ENCODE data around the gene FMN1. TPM values are rescaled to one million over a fixed set of nuclear protein-coding genes. Genes with fewer than 3 reads are reported as not detected.

Gene FMN1
- polyA plus RNA-seq, 2 of the 4 experiments (the other 2 are of a cell fraction), result 0.53 to 2.2 TPM

DNA sequence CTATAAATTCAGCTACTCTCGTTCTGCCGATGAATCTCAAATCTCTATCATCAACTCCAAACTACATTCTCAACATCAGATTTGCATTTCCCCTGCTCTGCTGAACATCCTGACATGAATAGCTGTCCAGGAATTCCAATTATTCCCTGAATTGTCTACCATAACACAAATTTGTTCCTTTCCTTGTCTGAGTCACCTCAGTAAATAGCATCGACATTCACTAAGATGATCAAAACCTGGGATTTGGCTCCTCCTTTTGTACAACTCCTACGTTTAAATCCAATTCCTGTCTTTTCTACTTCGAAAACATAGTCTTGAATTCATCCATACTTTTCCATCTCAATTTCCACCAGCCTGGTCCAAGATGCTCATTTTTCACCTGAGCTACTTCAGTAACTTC lies 369.7 kb downstream of the FMN1 start (continued):
- TF ChIP-seq, protein P1, sequence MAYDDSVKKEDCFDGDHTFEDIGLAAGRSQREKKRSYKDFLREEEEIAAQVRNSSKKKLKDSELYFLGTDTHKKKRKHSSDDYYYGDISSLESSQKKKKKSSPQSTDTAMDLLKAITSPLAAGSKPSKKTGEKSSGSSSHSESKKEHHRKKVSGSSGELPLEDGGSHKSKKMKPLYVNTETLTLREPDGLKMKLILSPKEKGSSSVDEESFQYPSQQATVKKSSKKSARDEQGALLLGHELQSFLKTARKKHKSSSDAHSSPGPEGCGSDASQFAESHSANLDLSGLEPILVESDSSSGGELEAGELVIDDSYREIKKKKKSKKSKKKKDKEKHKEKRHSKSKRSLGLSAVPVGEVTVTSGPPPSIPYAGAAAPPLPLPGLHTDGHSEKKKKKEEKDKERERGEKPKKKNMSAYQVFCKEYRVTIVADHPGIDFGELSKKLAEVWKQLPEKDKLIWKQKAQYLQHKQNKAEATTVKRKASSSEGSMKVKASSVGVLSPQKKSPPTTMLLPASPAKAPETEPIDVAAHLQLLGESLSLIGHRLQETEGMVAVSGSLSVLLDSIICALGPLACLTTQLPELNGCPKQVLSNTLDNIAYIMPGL (CRISPR knock-in tag; IDR thresholded peaks at IDR 0.05; ENCODE audit: borderline replicate concordance), result no peak
- TF ChIP-seq HOXB13 (CRISPR knock-in tag; IDR thresholded peaks at IDR 0.05; ENCODE audit: low read depth) (no peak), NFE2L2 (conservative IDR thresholded peaks at IDR 0.05; ENCODE audit: low read length) (no peak), FOSB (CRISPR knock-in tag; IDR thresholded peaks at IDR 0.05) (no peak), NR3C1 (IDR thresholded peaks at IDR 0.05) (no peak), PHF8 (IDR thresholded peaks at IDR 0.05; ENCODE audit: borderline replicate concordance, low read depth) (no peak), BHLHE40 (IDR thresholded peaks at IDR 0.05; ENCODE audit: low read depth, low read length) (no peak), MYC (IDR thresholded peaks at IDR 0.05; ENCODE audit: borderline replicate concordance, low read length) (no peak), RARB (CRISPR knock-in tag; IDR thresholded peaks at IDR 0.05) (no peak), HOXB5 (CRISPR knock-in tag; IDR thresholded peaks at IDR 0.05) (no peak), KDM5A (IDR thresholded peaks at IDR 0.05) (no peak), FOXS1 (CRISPR knock-in tag; IDR thresholded peaks at IDR 0.05) (no peak), FOSL2 (IDR thresholded peaks at IDR 0.05) (peak; percentile 97), FOSL2 (CRISPR knock-in tag; IDR thresholded peaks at IDR 0.05) (peak; percentile 98), POLR2AphosphoS2 (conservative IDR thresholded peaks at IDR 0.05; ENCODE audit: low read length) (no peak), SREBF2 (IDR thresholded peaks at IDR 0.05) (no peak), EP300 (IDR thresholded peaks at IDR 0.05) (peak; percentile 80 to 84; a peak in 4 of 5 replicates), ZC3H11A (IDR thresholded peaks at IDR 0.05) (no peak), CHD2 (IDR thresholded peaks at IDR 0.05; ENCODE audit: low read length, partially characterized antibody) (no peak), HDAC2 (IDR thresholded peaks at IDR 0.05) (no peak)
- TF ChIP-seq, protein P2, sequence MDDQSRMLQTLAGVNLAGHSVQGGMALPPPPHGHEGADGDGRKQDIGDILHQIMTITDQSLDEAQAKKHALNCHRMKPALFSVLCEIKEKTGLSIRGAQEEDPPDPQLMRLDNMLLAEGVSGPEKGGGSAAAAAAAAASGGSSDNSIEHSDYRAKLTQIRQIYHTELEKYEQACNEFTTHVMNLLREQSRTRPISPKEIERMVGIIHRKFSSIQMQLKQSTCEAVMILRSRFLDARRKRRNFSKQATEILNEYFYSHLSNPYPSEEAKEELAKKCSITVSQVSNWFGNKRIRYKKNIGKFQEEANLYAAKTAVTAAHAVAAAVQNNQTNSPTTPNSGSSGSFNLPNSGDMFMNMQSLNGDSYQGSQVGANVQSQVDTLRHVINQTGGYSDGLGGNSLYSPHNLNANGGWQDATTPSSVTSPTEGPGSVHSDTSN (IDR thresholded peaks at IDR 0.05), result 0 out of 2 replicates have a peak, but pooled peaks have one; percentile 36
- TF ChIP-seq, protein P3, sequence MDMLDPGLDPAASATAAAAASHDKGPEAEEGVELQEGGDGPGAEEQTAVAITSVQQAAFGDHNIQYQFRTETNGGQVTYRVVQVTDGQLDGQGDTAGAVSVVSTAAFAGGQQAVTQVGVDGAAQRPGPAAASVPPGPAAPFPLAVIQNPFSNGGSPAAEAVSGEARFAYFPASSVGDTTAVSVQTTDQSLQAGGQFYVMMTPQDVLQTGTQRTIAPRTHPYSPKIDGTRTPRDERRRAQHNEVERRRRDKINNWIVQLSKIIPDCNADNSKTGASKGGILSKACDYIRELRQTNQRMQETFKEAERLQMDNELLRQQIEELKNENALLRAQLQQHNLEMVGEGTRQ (IDR thresholded peaks at IDR 0.05), result no peak
- TF ChIP-seq, protein P4, sequence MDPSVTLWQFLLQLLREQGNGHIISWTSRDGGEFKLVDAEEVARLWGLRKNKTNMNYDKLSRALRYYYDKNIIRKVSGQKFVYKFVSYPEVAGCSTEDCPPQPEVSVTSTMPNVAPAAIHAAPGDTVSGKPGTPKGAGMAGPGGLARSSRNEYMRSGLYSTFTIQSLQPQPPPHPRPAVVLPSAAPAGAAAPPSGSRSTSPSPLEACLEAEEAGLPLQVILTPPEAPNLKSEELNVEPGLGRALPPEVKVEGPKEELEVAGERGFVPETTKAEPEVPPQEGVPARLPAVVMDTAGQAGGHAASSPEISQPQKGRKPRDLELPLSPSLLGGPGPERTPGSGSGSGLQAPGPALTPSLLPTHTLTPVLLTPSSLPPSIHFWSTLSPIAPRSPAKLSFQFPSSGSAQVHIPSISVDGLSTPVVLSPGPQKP (IDR thresholded peaks at IDR 0.05; ENCODE audit: low read depth, low read length), result no peak

DNA sequence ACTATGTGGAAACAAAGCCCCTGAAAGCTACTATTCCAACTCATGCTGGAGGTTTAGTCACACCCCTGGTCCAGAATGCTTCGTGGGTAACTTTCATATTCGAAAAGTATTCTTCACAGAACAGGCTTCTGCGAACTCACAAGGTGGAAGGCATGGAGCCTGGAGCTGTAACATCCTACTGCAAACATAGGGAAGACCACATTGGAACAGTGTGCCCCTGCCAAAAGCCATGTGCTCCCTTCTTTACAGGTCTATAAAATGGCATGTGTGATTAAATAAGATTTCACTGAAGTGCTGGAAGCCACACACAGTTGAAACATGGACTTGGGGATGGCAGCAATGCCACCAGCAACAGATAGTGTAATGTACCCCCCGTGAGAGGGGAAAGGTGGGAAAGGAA lies 370.8 kb downstream of the FMN1 start:
- peak overlapping the region; percentile 79 to 86 for H3K27ac ChIP-seq
- TF ChIP-seq RNF2 (IDR thresholded peaks at IDR 0.05; ENCODE audit: borderline replicate concordance, low read depth) (no peak), HEYL (CRISPR knock-in tag; IDR thresholded peaks at IDR 0.05) (no peak)
- TF ChIP-seq, protein P5, sequence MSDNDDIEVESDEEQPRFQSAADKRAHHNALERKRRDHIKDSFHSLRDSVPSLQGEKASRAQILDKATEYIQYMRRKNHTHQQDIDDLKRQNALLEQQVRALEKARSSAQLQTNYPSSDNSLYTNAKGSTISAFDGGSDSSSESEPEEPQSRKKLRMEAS (IDR thresholded peaks at IDR 0.05), result peak; percentile 29; the same call in 1 of the 2 replicates
- no peak for DNase-seq (ENCODE audit: low read depth in 1 of 2, low spot score in 1 of 2)
- H3K4me2 ChIP-seq, result peak overlapping the region; percentile 69; the same call in 2 of the 3 replicates
- peaks cover 70% of the 10 kb centered on the region for H3K4me1 ChIP-seq
- 96% methylated on average over 4 of the region's 4 CpGs for WGBS (ENCODE audit: missing lambda C conversion rate)
- H3K4me3 ChIP-seq, result no peak overlapping the region
- POLR2A ChIA-PET, result no interaction called here
- ATAC-seq, result no peak
- H3K9me3 ChIP-seq, result no peaks in the 10 kb centered on the region
- no peak for FAIRE-seq
- CTCF ChIA-PET, result interaction anchor here (1.1 to 9.4 kb wide), 4 partner anchors 39 to 172 kb away, joined by 3 to 141 read pairs (median 4); no protein-coding TSS in a partner anchor

Measured in A549 (cell line).